Chondrocyte (in vitro differentiated cells): ENCODE measurements around the gene NHERF2. TPM values are rescaled to one million over a fixed set of nuclear protein-coding genes. Genes with fewer than 3 reads are reported as not detected.

Source experiments
- DNase-seq: peaks from one replicate; pipeline ENCODE4 v3.0.0; 2021; ENCODE audit warnings: mixed read lengths, low spot score
- H3K27ac Mint-ChIP-seq: one replicate; pipeline ENCODE4 v1.8.0; 2021; ENCODE audit warnings: mild to moderate bottlenecking, moderate library complexity, mixed read lengths; ENCODE audit not compliant: unreplicated experiment
- H3K27me3 Mint-ChIP-seq: 2 replicates; pipeline ENCODE4 v1.8.0; 2021; ENCODE audit warnings: low read depth, mixed read lengths
- H3K36me3 Mint-ChIP-seq: 2 replicates; pipeline ENCODE4 v1.8.0; 2021; ENCODE audit warnings: low read depth, mixed read lengths
- H3K4me1 Mint-ChIP-seq: 2 replicates; pipeline ENCODE4 v1.8.0; 2021; ENCODE audit warnings: low read depth, mild to moderate bottlenecking, mixed read lengths
- H3K4me3 Mint-ChIP-seq: one replicate; pipeline ENCODE4 v1.8.0; 2021; ENCODE audit warnings: mild to moderate bottlenecking, moderate library complexity, mixed read lengths; ENCODE audit not compliant: unreplicated experiment
- H3K9me3 Mint-ChIP-seq: 2 replicates; pipeline ENCODE4 v1.8.0; 2021; ENCODE audit warnings: low read depth, mixed read lengths
- CTCF ChIP-seq: fragments of 200-600 bp; sonication (generic); IDR thresholded peaks from 2 replicates; pipeline ENCODE4 v1.5.0; 2021; ENCODE audit warnings: antibody characterized with exemption, mild to moderate bottlenecking, moderate library complexity
- total RNA-seq: library from RNA; stranded (reverse); gene quantifications from 3 replicates; pipeline ENCODE4 v1.2.1, GENCODE V29; 2021

The NHERF2 gene
- total RNA-seq, 1 donor from 2014 or later, result 87.0 TPM

GRCh38 chr16:2044541-2044940, 17.8 kb downstream of the NHERF2 start:
- H3K27ac Mint-ChIP-seq, result no peak overlapping the region
- no peaks in the 10 kb centered on the region for H3K36me3 Mint-ChIP-seq
- H3K27me3 Mint-ChIP-seq, result no peaks in the 10 kb centered on the region
- no peak for DNase-seq
- H3K4me3 Mint-ChIP-seq, result no peak overlapping the region
- H3K9me3 Mint-ChIP-seq, result no peaks in the 10 kb centered on the region
- H3K4me1 Mint-ChIP-seq, result peaks cover 52% of the 10 kb centered on the region
- TF ChIP-seq CTCF, result no peak

GRCh38 chr16:2045965-2046892, 19.5 kb downstream of the NHERF2 start:
- no peaks in the 10 kb centered on the region for H3K9me3 Mint-ChIP-seq
- peaks cover 35% of the 10 kb centered on the region for H3K4me1 Mint-ChIP-seq
- peak overlapping the region; percentile 86 for H3K27ac Mint-ChIP-seq
- no peak for TF ChIP-seq CTCF
- no peaks in the 10 kb centered on the region for H3K27me3 Mint-ChIP-seq
- H3K4me3 Mint-ChIP-seq, result peak overlapping the region; percentile 87
- H3K36me3 Mint-ChIP-seq, result peaks cover 4% of the 10 kb centered on the region
- DNase-seq, result no peak

- no peaks in the 10 kb centered on the region for H3K27me3 Mint-ChIP-seq
- H3K9me3 Mint-ChIP-seq, result no peaks in the 10 kb centered on the region
- peaks cover 7% of the 10 kb centered on the region for H3K36me3 Mint-ChIP-seq
- no peak for TF ChIP-seq CTCF
- DNase-seq, result no peak
- peaks cover 29% of the 10 kb centered on the region for H3K4me1 Mint-ChIP-seq
- peak overlapping the region; percentile 86 for H3K27ac Mint-ChIP-seq
- H3K4me3 Mint-ChIP-seq, result peak overlapping the region; percentile 87
Observed at GRCh38 chr16:2046893-2047329, 20.2 kb downstream of the NHERF2 start.

GRCh38 chr16:2047330-2048115, 20.8 kb downstream of the NHERF2 start, which contains the start of the genes NTHL1 and TSC2:
TSS of gene NTHL1 (minus strand) at chr16:2047834. CDS start at chr16:2047823, 11 bp downstream.
TSS of gene TSC2 (plus strand) at chr16:2047985. CDS start at chr16:2048616, 631 bp downstream.
- H3K27me3 Mint-ChIP-seq, result no peaks in the 10 kb centered on the region

More at GRCh38 chr16:2047330-2048115, 20.8 kb downstream of the NHERF2 start, which contains the start of the genes NTHL1 and TSC2:
- H3K36me3 Mint-ChIP-seq, result peaks cover 7% of the 10 kb centered on the region
- TF ChIP-seq CTCF, result peak; percentile 72
- H3K9me3 Mint-ChIP-seq, result no peaks in the 10 kb centered on the region
- peak within 1 kb of the TSS; percentile 86 for H3K27ac Mint-ChIP-seq
- H3K4me3 Mint-ChIP-seq, result peak within 1 kb of the TSS; percentile 87
- H3K4me1 Mint-ChIP-seq, result peaks cover 29% of the 10 kb centered on the region
- DNase-seq, result peak; percentile 99
